ENCODE measurements around the gene SLC37A1.

GRCh38 chr21:42607102-42607501 is 93.5 kb downstream of the SLC37A1 start:
- TF ChIP-seq POLR2A (IDR thresholded peaks at IDR 0.05) (no peak), CTCF (IDR thresholded peaks at IDR 0.05) (no peak)
